ENCODE results near the gene STK39.

Gene STK39

DNA sequence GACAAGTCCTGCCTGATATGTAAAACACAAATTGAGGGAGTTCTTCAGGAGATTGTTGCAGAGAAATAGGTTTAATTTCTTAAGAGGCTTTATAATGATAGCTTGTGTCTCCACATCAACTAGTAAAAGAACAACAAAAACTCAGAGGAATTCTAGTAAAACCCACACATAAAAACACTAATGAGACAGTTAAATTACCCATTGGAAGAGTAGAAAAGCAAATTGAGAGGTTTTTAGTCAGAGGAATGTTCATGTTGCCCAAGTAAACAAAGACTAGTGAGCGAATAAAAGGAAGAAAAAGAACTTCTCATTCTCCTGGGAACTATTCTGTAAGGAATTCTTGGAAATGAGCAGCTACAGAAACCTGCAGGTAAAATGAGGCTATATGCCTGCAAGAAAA is 330.6 kb downstream of the STK39 start:
- no peak overlapping the region for H3K4me3 ChIP-seq (ENCODE audit: low read length)
- no peak for TF ChIP-seq ZNF274 (IDR thresholded peaks at IDR 0.05; ENCODE audit: low read depth, low read length)

DNA sequence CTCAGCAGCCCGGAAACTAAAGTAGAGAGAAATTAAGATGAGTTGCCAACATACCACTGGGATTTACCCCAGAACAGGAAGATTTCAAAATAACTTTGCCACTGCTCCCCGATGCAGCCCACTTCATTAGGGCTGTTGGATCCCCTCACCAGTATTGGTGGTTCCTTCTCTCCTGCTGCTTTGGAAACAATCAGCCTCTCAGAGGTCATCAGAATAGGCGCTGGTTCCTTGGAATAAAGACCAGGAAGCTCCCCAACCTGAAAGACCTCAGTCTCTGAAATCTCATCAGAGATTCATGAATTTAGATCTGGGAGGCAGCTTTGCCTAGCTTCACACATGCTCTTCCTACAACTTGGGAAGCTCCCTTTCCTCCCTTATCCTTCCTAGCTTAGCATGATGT is 332.4 kb downstream of the STK39 start:
- H3K4me3 ChIP-seq (ENCODE audit: low read length), result no peak overlapping the region
- TF ChIP-seq ZNF274 (IDR thresholded peaks at IDR 0.05; ENCODE audit: low read depth, low read length), result no peak

DNA sequence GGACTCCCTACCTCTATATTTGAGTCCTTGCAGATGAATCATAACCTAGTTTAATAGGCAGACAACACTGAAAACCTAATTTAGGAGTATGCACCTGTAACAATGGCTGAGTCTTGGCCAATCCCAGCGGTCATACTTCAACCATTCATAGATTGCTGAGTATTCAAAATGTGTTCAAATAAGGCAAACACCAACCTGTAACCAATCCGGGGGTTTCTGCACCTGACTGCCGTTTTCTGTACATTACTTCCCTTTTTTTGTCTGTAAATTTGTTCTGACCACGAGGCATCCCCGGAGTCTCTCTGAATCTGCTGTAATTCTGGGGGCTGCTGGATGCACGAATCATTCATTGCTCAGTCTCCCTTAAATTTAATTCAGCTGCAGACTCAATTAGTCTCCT is 338.6 kb downstream of the STK39 start:
- no peak for TF ChIP-seq ZNF274 (IDR thresholded peaks at IDR 0.05; ENCODE audit: low read depth, low read length)
- H3K4me3 ChIP-seq (ENCODE audit: low read length), result no peak overlapping the region

DNA sequence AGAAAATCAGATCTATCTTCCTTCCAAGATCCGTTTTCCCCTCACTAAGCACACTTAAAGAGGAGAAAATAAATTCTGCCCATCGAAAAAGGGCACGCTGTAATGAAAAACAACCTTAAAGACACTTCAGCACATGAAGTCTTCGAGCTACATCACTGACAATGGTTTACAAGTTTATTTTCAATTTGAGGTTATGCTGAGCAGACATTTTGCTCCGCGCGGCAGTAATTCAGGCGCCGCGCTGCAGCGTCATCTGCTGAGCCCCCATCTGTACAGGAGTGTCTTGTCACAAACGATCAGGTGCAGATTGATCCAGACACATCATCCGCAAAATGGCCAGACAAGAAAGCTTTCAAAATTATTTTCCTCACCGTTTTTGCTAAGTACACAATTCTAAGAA is 341.7 kb downstream of the STK39 start:
- TF ChIP-seq ZNF274 (IDR thresholded peaks at IDR 0.05; ENCODE audit: low read depth, low read length), result no peak
- no peak overlapping the region for H3K4me3 ChIP-seq (ENCODE audit: low read length)
